A549 (cell line): ENCODE measurements around the gene ATP8A2. TPM values are rescaled to one million over a fixed set of nuclear protein-coding genes. Genes with fewer than 3 reads are reported as not detected.

ENCODE experiments used
- ATAC-seq, 2 experiments: fragments of 200-7000 bp in 1 of 2; fragments of >200 bp in 1 of 2; cut with Nextera tagmentation in 1 of 2; cut with Tn5 transposase in 1 of 2; 3 replicates each; pipeline versions ENCODE4 v1.8.0 to v1.9.1; 2018 to 2020; ENCODE audit warnings: mild to moderate bottlenecking in 1 of 2, moderate library complexity in 1 of 2
- CTCF ChIA-PET: fragments of 300-600 bp; sonication (Branson Sonifier 250); formaldehyde crosslinking; extraction: SDS; loops from one replicate; lab custom pipeline; 2021; ENCODE audit warnings: antibody characterized with exemption, inconsistent platforms; lab: Yijun Ruan, JAX
- POLR2A ChIA-PET: fragments of 350-600 bp; formaldehyde crosslinking; extraction: SDS; loops from one replicate; lab custom pipeline; 2021; ENCODE audit warnings: antibody characterized with exemption, inconsistent platforms; lab: Yijun Ruan, JAX
- DNase-seq, 2 experiments: peaks; one replicate each; pipeline versions ENCODE4 v3.0.0 to v3.0.0-alpha.2; 2011 to 2016; ENCODE audit warnings: low read depth in 1 of 2, low spot score in 1 of 2
- FAIRE-seq: peaks from 2 replicates; lab custom pipeline; 2011; peaks lifted over from hg19 to GRCh38; lab: Jason Lieb, UNC
- H3K27ac ChIP-seq, 2 experiments: fragments of >200 bp; sonication (Bioruptor Twin); formaldehyde crosslinking; 3 replicates each; pipeline ENCODE4 v1.5.1; 2016 to 2017
- H3K4me1 ChIP-seq: fragments of >200 bp; sonication (Bioruptor Twin); formaldehyde crosslinking; 3 replicates; pipeline ENCODE4 v1.6.1; 2016
- H3K4me2 ChIP-seq: fragments of >200 bp; sonication (Bioruptor Twin); formaldehyde crosslinking; 3 replicates; pipeline ENCODE4 v1.6.1; 2016
- H3K4me3 ChIP-seq: fragments of >200 bp; sonication (Bioruptor Twin); formaldehyde crosslinking; 3 replicates; pipeline ENCODE4 v1.5.1; 2016
- H3K9me3 ChIP-seq: fragments of >200 bp; sonication (Bioruptor Twin); formaldehyde crosslinking; 3 replicates; pipeline ENCODE4 v1.6.1; 2016
- CBX2 ChIP-seq: fragments of 200-600 bp; sonication (generic); IDR thresholded peaks from 2 replicates; pipeline ENCODE4 v1.6.1; 2016; ENCODE audit warnings: low read depth, mild to moderate bottlenecking, borderline replicate concordance
- CHD4 ChIP-seq: fragments of 200-600 bp; sonication (generic); IDR thresholded peaks from 2 replicates; pipeline ENCODE4 v1.6.1; 2016; ENCODE audit warnings: antibody characterized with exemption, mild to moderate bottlenecking, borderline replicate concordance
- E2F6 ChIP-seq: IDR thresholded peaks from 2 replicates; pipeline ENCODE4 v1.6.1; 2012; ENCODE audit warnings: low read depth, borderline replicate concordance
- EP300 ChIP-seq, 2 experiments: fragments of >200 bp; sonication (Bioruptor Twin); formaldehyde crosslinking; IDR thresholded peaks; 2 replicates in 1 of 2; 3 replicates in 1 of 2; pipeline ENCODE4 v1.6.1; 2016 to 2017
- GATA3 ChIP-seq: IDR thresholded peaks from 2 replicates; pipeline ENCODE4 v1.6.1; 2012; ENCODE audit warnings: borderline replicate concordance
- HDAC2 ChIP-seq: fragments of 200-600 bp; sonication (generic); IDR thresholded peaks from 2 replicates; pipeline ENCODE4 v1.6.1; 2016
- HEYL ChIP-seq: fragments of 250-450 bp; sonication (Bioruptor Pico); IDR thresholded peaks from 2 replicates; pipeline ENCODE4 v1.8.0; 2021; ENCODE audit warnings: mild to moderate bottlenecking, moderate library complexity
- HOXA7 ChIP-seq: fragments of 250-450 bp; sonication (Bioruptor Pico); IDR thresholded peaks from 2 replicates; pipeline ENCODE4 v1.5.0; 2020; ENCODE audit warnings: mild to moderate bottlenecking, moderate library complexity
- JUN ChIP-seq, 2 experiments: fragments of >200 bp; sonication (Bioruptor Twin); formaldehyde crosslinking; IDR thresholded peaks; 2 replicates in 1 of 2; 3 replicates in 1 of 2; pipeline ENCODE4 v1.6.1; 2016 to 2017
- JUNB ChIP-seq: fragments of >200 bp; sonication (Bioruptor Twin); formaldehyde crosslinking; IDR thresholded peaks from 2 replicates; pipeline ENCODE4 v1.6.1; 2016
- KDM5A ChIP-seq: fragments of 200-600 bp; sonication (generic); IDR thresholded peaks from 2 replicates; pipeline ENCODE4 v1.6.1; 2016; ENCODE audit warnings: antibody characterized with exemption, mild to moderate bottlenecking
- MAFK ChIP-seq: fragments of 450-650 bp; IDR thresholded peaks from 2 replicates; pipeline ENCODE4 v1.6.1; 2014; ENCODE audit not compliant: partially characterized antibody
- MAX ChIP-seq: IDR thresholded peaks from 2 replicates; pipeline ENCODE4 v1.6.1; 2012
- NFE2L2 ChIP-seq: fragments of 150-350 bp; conservative IDR thresholded peaks from 2 replicates; pipeline ENCODE4 v1.6.1; 2014; ENCODE audit warnings: low read length
- POLR2AphosphoS2 ChIP-seq: conservative IDR thresholded peaks from 2 replicates; pipeline ENCODE4 v1.6.1; 2012; ENCODE audit warnings: low read length, improper control_type of control experiment, inconsistent platforms
- RAD21 ChIP-seq, 2 experiments: fragments of >200 bp in 1 of 2; sonication (Bioruptor Twin) in 1 of 2; formaldehyde crosslinking in 1 of 2; IDR thresholded peaks in 1 of 2; conservative IDR thresholded peaks in 1 of 2; 2 replicates in 1 of 2; 3 replicates in 1 of 2; pipeline ENCODE4 v1.6.1; 2012 to 2018; ENCODE audit warnings: inconsistent platforms in 1 of 2
- RARB ChIP-seq: fragments of 250-450 bp; sonication (Bioruptor Pico); IDR thresholded peaks from 2 replicates; pipeline ENCODE4 v1.8.0; 2021; ENCODE audit warnings: mild to moderate bottlenecking, moderate library complexity
- SMC3 ChIP-seq: fragments of >200 bp; sonication (Bioruptor Twin); formaldehyde crosslinking; IDR thresholded peaks from 3 replicates; pipeline ENCODE4 v1.6.1; 2018; ENCODE audit warnings: inconsistent platforms
- TFCP2L1 ChIP-seq: fragments of 250-450 bp; sonication (Bioruptor Pico); IDR thresholded peaks from 2 replicates; pipeline ENCODE4 v1.5.0; 2021; ENCODE audit warnings: mild to moderate bottlenecking
- ZC3H11A ChIP-seq: fragments of 450-650 bp; IDR thresholded peaks from 2 replicates; pipeline ENCODE4 v1.6.1; 2014; ENCODE audit warnings: antibody characterized with exemption, mild to moderate bottlenecking
- ZSCAN20 ChIP-seq: fragments of 250-450 bp; sonication (Bioruptor Pico); IDR thresholded peaks from 2 replicates; pipeline ENCODE4 v1.8.0; 2022; ENCODE audit warnings: mild to moderate bottlenecking, moderate library complexity
- WGBS: methylation state at CpG from one replicate; pipeline ENCODE4 v1.1.6; 2017; ENCODE audit errors: missing lambda C conversion rate; 5-methylcytosine and 5-hydroxymethylcytosine counted together
- polyA plus RNA-seq, 4 experiments: library from polyadenylated mRNA; depleted of rRNA in 3 of 4; stranded (reverse); fragments of >200 nt; fragmentation: RNase III in 1 of 4; extraction: RNeasy Plus Mini Kit Qiagen cat#74134 plus additional on column Dnase treatment in 1 of 4; gene quantifications; 2 replicates in 3 of 4; 3 replicates in 1 of 4; pipeline ENCODE4 v1.2.3, GENCODE V29; 2011 to 2017
- TF ChIP-seq, protein P1 (sequence below): fragments of 150-350 bp; IDR thresholded peaks from 2 replicates; pipeline ENCODE4 v1.6.1; 2014; ENCODE audit warnings: low read depth, mild to moderate bottlenecking, low read length
- TF ChIP-seq, protein P2 (sequence below): fragments of >200 bp; sonication (Bioruptor Twin); formaldehyde crosslinking; IDR thresholded peaks from 2 replicates; pipeline ENCODE4 v1.6.1; 2016
- TF ChIP-seq, protein P3 (sequence below): fragments of >200 bp; sonication (Bioruptor Twin); formaldehyde crosslinking; IDR thresholded peaks from 3 replicates; pipeline ENCODE4 v1.5.1; 2016
- TF ChIP-seq, protein P4 (sequence below): fragments of 250-450 bp; sonication (Bioruptor Pico); IDR thresholded peaks from 2 replicates; pipeline ENCODE4 v1.5.0; 2020; ENCODE audit warnings: low read depth, mild to moderate bottlenecking, moderate library complexity

The ATP8A2 gene
- polyA plus RNA-seq, 2 of the 4 experiments (the other 2 are of a cell fraction) = 0.03 TPM; not detected in 1

GRCh38 chr13:25778808-25779305, 407.1 kb downstream of the ATP8A2 start:
- WGBS = 11% methylated on average over 4 of the region's 4 CpGs
- POLR2A ChIA-PET = no interaction called here

GRCh38 chr13:25783076-25783475, 411.3 kb downstream of the ATP8A2 start:
- H3K4me1 ChIP-seq = no peaks in the 10 kb centered on the region

More at GRCh38 chr13:25778808-25779305, 407.1 kb downstream of the ATP8A2 start:
- Histone ChIP-seq H3K4me1 (no peaks in the 10 kb centered on the region), H3K9me3 (no peaks in the 10 kb centered on the region), H3K4me3 (no peak overlapping the region), H3K27ac (no peak overlapping the region), H3K4me2 (no peak overlapping the region)
- DNase-seq (no peak), ATAC-seq (no peak), FAIRE-seq (no peak)
- CTCF ChIA-PET = interaction anchor here (1.2 kb wide), 1 partner anchor 114 kb away, joined by 3 read pairs; no protein-coding TSS in a partner anchor
- TF ChIP-seq NFE2L2 (no peak), MAFK (no peak), HOXA7 (no peak), TFCP2L1 (no peak), CBX2 (no peak), EP300 (IDR thresholded peaks at IDR 0.05) (no peak), KDM5A (no peak)

GRCh38 chr13:25783601-25784024, 411.8 kb downstream of the ATP8A2 start:
- H3K27ac ChIP-seq = no peak overlapping the region
- ATAC-seq = no peak
- no peak for DNase-seq

More at GRCh38 chr13:25783076-25783475, 411.3 kb downstream of the ATP8A2 start:
- no peak for DNase-seq
- Histone ChIP-seq H3K27ac (no peak overlapping the region), H3K4me2 (no peak overlapping the region), H3K4me3 (no peak overlapping the region), H3K9me3 (no peaks in the 10 kb centered on the region)
- no peak for FAIRE-seq
- CTCF ChIA-PET = no interaction called here
- no peak for ATAC-seq
- POLR2A ChIA-PET = no interaction called here
- no peak for TF ChIP-seq RAD21 (conservative IDR thresholded peaks at IDR 0.05 in 1 of 2, IDR thresholded peaks at IDR 0.05 in 1 of 2)
- no peak for TF ChIP-seq POLR2AphosphoS2
- no peak for TF ChIP-seq HEYL (CRISPR knock-in tag)
- no peak for TF ChIP-seq ZSCAN20 (CRISPR knock-in tag)
- no peak for TF ChIP-seq ZC3H11A
- TF ChIP-seq MAX = no peak
- 72% methylated on average over 2 of the region's 2 CpGs for WGBS

More at GRCh38 chr13:25783601-25784024, 411.8 kb downstream of the ATP8A2 start:
- no peak for TF ChIP-seq CHD4
- TF ChIP-seq KDM5A = no peak
- no peak for TF ChIP-seq SMC3
- TF ChIP-seq, protein P1, sequence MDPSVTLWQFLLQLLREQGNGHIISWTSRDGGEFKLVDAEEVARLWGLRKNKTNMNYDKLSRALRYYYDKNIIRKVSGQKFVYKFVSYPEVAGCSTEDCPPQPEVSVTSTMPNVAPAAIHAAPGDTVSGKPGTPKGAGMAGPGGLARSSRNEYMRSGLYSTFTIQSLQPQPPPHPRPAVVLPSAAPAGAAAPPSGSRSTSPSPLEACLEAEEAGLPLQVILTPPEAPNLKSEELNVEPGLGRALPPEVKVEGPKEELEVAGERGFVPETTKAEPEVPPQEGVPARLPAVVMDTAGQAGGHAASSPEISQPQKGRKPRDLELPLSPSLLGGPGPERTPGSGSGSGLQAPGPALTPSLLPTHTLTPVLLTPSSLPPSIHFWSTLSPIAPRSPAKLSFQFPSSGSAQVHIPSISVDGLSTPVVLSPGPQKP = no peak
- no peak for TF ChIP-seq NFE2L2
- no peak for TF ChIP-seq CBX2
- TF ChIP-seq, protein P2, sequence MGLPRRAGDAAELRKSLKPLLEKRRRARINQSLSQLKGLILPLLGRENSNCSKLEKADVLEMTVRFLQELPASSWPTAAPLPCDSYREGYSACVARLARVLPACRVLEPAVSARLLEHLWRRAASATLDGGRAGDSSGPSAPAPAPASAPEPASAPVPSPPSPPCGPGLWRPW = no peak
- no peak for TF ChIP-seq HEYL (CRISPR knock-in tag)
- TF ChIP-seq HDAC2 = no peak
- TF ChIP-seq RARB (CRISPR knock-in tag) = no peak
- TF ChIP-seq GATA3 = no peak
- TF ChIP-seq, protein P3, sequence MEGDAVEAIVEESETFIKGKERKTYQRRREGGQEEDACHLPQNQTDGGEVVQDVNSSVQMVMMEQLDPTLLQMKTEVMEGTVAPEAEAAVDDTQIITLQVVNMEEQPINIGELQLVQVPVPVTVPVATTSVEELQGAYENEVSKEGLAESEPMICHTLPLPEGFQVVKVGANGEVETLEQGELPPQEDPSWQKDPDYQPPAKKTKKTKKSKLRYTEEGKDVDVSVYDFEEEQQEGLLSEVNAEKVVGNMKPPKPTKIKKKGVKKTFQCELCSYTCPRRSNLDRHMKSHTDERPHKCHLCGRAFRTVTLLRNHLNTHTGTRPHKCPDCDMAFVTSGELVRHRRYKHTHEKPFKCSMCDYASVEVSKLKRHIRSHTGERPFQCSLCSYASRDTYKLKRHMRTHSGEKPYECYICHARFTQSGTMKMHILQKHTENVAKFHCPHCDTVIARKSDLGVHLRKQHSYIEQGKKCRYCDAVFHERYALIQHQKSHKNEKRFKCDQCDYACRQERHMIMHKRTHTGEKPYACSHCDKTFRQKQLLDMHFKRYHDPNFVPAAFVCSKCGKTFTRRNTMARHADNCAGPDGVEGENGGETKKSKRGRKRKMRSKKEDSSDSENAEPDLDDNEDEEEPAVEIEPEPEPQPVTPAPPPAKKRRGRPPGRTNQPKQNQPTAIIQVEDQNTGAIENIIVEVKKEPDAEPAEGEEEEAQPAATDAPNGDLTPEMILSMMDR = no peak
- TF ChIP-seq, protein P4, sequence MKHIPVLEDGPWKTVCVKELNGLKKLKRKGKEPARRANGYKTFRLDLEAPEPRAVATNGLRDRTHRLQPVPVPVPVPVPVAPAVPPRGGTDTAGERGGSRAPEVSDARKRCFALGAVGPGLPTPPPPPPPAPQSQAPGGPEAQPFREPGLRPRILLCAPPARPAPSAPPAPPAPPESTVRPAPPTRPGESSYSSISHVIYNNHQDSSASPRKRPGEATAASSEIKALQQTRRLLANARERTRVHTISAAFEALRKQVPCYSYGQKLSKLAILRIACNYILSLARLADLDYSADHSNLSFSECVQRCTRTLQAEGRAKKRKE = no peak
- no peak for TF ChIP-seq E2F6
- no peak for TF ChIP-seq JUN (IDR thresholded peaks at IDR 0.05)
- TF ChIP-seq JUNB = no peak
- ChIA-PET POLR2A (no interaction called here), CTCF (no interaction called here)
- Histone ChIP-seq H3K4me2 (no peak overlapping the region), H3K9me3 (no peaks in the 10 kb centered on the region), H3K4me3 (no peak overlapping the region), H3K4me1 (no peaks in the 10 kb centered on the region)
- no peak for FAIRE-seq
- 0% methylated on average over 5 of the region's 5 CpGs for WGBS
